Fibroblast of lung (primary cell): ENCODE data around the gene FRMPD3. TPM values are rescaled to one million over a fixed set of nuclear protein-coding genes. Genes with fewer than 3 reads are reported as not detected.

Experiments used
- DNase-seq, 2 donors: peaks; one replicate each; pipeline versions ENCODE4 v3.0.0 to v3.0.0-alpha.2; 2010; ENCODE audit warnings: low read depth in 2 of 2
- H2AFZ ChIP-seq: 2 replicates; pipeline ENCODE4 v1.5.1; 2012; ENCODE audit warnings: low read length, control low read depth, inconsistent platforms
- H3K27ac ChIP-seq: 2 replicates; pipeline ENCODE4 v1.5.1; 2011; ENCODE audit warnings: low read length, control low read depth; ENCODE audit not compliant: insufficient read depth
- H3K27me3 ChIP-seq: 2 replicates; pipeline ENCODE4 v1.5.1; 2011; ENCODE audit warnings: mild to moderate bottlenecking, low read length; ENCODE audit not compliant: control insufficient read depth, insufficient read depth
- H3K36me3 ChIP-seq: 2 replicates; pipeline ENCODE4 v1.5.1; 2011; ENCODE audit warnings: low read length; ENCODE audit not compliant: control insufficient read depth, insufficient read depth
- H3K4me1 ChIP-seq: 2 replicates; pipeline ENCODE4 v1.5.1; 2011; ENCODE audit warnings: low read length; ENCODE audit not compliant: control insufficient read depth, insufficient read depth; ENCODE audit errors: extremely low read depth
- H3K4me2 ChIP-seq: 2 replicates; pipeline ENCODE4 v1.5.1; 2011; ENCODE audit warnings: low read length, control low read depth; ENCODE audit not compliant: insufficient read depth; ENCODE audit errors: extremely low read depth
- H3K4me3 ChIP-seq, 4 experiments: fragments of 200-600 bp in 1 of 4; sonication (generic) in 1 of 4; replicated peaks in 1 of 4; 2 replicates each; pipeline ENCODE4 v1.5.1; 2011 to 2016; ENCODE audit warnings: low read length in 4 of 4, low read depth in 3 of 4, mild to moderate bottlenecking in 3 of 4, control low read depth in 2 of 4, inconsistent platforms in 1 of 4, mixed read lengths in 1 of 4; ENCODE audit not compliant: insufficient read depth in 1 of 4; ENCODE audit errors: control extremely low read depth in 1 of 4
- H3K79me2 ChIP-seq: 2 replicates; pipeline ENCODE4 v1.5.1; 2012; ENCODE audit warnings: mild to moderate bottlenecking, low read length, inconsistent platforms; ENCODE audit not compliant: control insufficient read depth, insufficient read depth
- H3K9ac ChIP-seq: 2 replicates; pipeline ENCODE4 v1.5.1; 2011; ENCODE audit warnings: mild to moderate bottlenecking, low read length, control low read depth; ENCODE audit not compliant: insufficient read depth
- H3K9me3 ChIP-seq: 2 replicates; pipeline ENCODE4 v1.5.1; 2012; ENCODE audit warnings: low read depth, low read length; ENCODE audit not compliant: control insufficient read depth, insufficient read depth
- H4K20me1 ChIP-seq: 2 replicates; pipeline ENCODE4 v1.5.1; 2011; ENCODE audit warnings: low read length; ENCODE audit not compliant: control insufficient read depth, insufficient read depth; ENCODE audit errors: extremely low read depth
- CTCF ChIP-seq, 2 donors: IDR thresholded peaks in 1 of 2; conservative IDR thresholded peaks in 1 of 2; 1 replicate in 1 of 2; 2 replicates in 1 of 2; pipeline ENCODE4 v1.5.1; 2011 to 2012; ENCODE audit warnings: low read length in 2 of 2, control low read depth in 1 of 2, inconsistent platforms in 1 of 2, low read depth in 1 of 2, mild to moderate bottlenecking in 1 of 2
- EZH2 ChIP-seq: IDR thresholded peaks from 2 replicates; pipeline ENCODE4 v1.5.1; 2012; ENCODE audit warnings: low read length, control low read depth, mild to moderate bottlenecking; ENCODE audit errors: missing control alignments
- polyA plus RNA-seq, 2 donors: library from polyadenylated mRNA; depleted of rRNA in 1 of 2; stranded (reverse) in 1 of 2; unstranded in 1 of 2; fragments of >200 nt; gene quantifications; 2 replicates each; pipeline ENCODE4 v1.2.1, GENCODE V29; 2011 to 2012; ENCODE audit warnings: missing spikeins in 1 of 2
- total RNA-seq: library from RNA; depleted of rRNA; stranded (reverse); fragments of >200 nt; gene quantifications from 2 replicates; pipeline ENCODE4 v1.2.1, GENCODE V29; 2014

The FRMPD3 gene
- total and polyA plus RNA-seq, 2 donors (not counting 1 experiment from before 2014, with no cell fraction given), result 0.05 TPM; not detected in 1

DNA sequence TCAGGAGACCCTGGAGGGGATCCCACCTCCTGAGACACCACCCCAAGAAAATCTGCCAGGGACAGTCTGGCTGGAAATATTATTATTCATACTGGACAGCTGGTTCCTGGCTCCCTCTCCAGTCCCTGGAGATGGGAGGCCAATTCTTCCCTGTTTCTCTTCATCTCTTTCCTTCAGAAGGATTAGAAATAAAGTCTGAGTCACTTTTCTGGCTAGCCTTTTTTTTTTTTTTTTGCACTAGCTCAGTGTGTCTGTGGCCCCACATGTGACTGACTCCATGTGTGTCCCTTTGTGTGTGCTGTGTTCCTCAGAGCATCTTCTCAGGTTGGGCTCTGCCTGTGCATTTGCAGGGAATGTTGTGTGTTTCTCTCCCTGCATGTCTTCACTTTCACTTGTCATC lies 1.8 kb upstream of the FRMPD3 start:
- TF ChIP-seq EZH2 (no peak), CTCF (conservative IDR thresholded peaks at IDR 0.05 in 1 of 2, IDR thresholded peaks at IDR 0.05 in 1 of 2; ENCODE audit: low read depth in 1 of 2, low read length in 2 of 2) (no peak)
- peaks cover 10% of the 10 kb centered on the region for H3K27me3 ChIP-seq
- DNase-seq, result no peak

DNA sequence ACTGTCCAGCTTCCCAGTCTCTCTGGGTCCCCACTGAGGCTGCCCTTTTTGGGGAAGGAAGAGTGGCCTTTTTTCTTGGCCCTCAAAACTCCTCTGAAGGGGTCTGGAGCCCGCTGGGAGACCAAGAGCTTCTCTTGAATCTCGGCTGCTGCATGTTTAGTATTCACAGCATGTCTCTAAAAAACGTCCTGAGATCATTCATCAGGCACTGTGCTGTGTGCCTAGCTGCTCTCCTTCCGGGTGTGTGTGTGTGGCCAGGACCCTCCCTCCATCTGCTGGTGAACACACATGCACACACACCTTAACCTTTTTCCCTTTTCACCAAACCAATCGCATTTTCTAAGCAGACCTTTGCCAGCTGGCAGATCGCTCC lies 841 bp upstream of the FRMPD3 start:
- Histone ChIP-seq H3K36me3 (no peaks in the 10 kb centered on the region), H3K9me3 (no peaks in the 10 kb centered on the region), H3K4me1 (no peaks in the 10 kb centered on the region), H3K79me2 (no peaks in the 10 kb centered on the region), H4K20me1 (no peaks in the 10 kb centered on the region), H3K27me3 (peaks cover 10% of the 10 kb centered on the region), H2AFZ (no peak overlapping the region), H3K27ac (no peak overlapping the region), H3K4me3 (no peak overlapping the region), H3K9ac (no peak overlapping the region), H3K4me2 (peak overlapping the region; percentile 51)
- no peak for DNase-seq
- TF ChIP-seq EZH2 (no peak), CTCF (conservative IDR thresholded peaks at IDR 0.05 in 1 of 2, IDR thresholded peaks at IDR 0.05 in 1 of 2; ENCODE audit: low read depth in 1 of 2, low read length in 2 of 2) (no peak)

More for the DNA sequence above, 1.8 kb upstream of the FRMPD3 start:
- H4K20me1 ChIP-seq, result no peaks in the 10 kb centered on the region
- H3K79me2 ChIP-seq, result no peaks in the 10 kb centered on the region
- H3K4me2 ChIP-seq, result no peak overlapping the region
- H2AFZ ChIP-seq, result no peak overlapping the region
- no peak overlapping the region for H3K27ac ChIP-seq
- no peaks in the 10 kb centered on the region for H3K36me3 ChIP-seq
- no peak overlapping the region for H3K9ac ChIP-seq
- H3K4me3 ChIP-seq, result no peak overlapping the region
- H3K9me3 ChIP-seq, result no peaks in the 10 kb centered on the region
- no peaks in the 10 kb centered on the region for H3K4me1 ChIP-seq

DNA sequence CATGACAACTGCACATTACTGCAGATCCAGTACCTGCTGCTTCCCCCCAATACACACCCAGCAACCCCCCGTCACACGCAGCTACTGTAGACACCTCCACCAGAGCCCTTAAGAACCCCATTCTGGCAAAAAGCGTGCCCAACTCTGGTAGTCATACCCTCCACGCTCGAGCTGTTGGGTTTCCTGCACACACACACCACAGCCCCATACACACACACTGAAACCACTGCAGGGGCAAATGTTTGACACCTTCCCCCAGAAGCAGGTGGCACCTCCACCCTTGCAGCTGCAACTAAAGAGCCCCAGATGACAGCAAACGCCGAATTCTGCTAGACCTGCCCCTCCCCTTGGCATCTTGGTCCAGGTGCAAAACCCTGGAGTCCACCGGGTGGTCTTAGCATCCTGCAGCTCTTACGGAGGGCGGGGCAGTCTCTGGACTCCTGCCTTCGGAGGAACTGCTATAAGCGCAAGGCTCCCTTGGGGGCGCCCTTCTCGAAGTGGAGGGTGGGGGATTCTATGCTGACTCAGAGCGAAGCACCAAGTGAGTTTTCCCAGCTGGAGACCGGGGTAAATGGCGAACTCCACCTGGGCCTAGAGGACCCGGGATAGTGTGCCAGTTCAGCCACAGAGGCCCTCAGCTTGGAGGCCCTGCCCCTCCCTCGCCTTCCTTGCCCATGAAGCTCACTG lies 1.5 kb downstream of the FRMPD3 start:
- no peak for TF ChIP-seq CTCF (conservative IDR thresholded peaks at IDR 0.05 in 1 of 2, IDR thresholded peaks at IDR 0.05 in 1 of 2; ENCODE audit: low read depth in 1 of 2, low read length in 2 of 2)
- no peak for TF ChIP-seq EZH2
- H3K4me1 ChIP-seq, result no peaks in the 10 kb centered on the region
- no peak overlapping the region for H3K27ac ChIP-seq
- no peaks in the 10 kb centered on the region for H3K9me3 ChIP-seq
- no peak overlapping the region for H3K9ac ChIP-seq
- H3K27me3 ChIP-seq, result peaks cover 10% of the 10 kb centered on the region
- no peak overlapping the region for H3K4me2 ChIP-seq
- no peak overlapping the region for H2AFZ ChIP-seq
- H4K20me1 ChIP-seq, result no peaks in the 10 kb centered on the region
- no peak for DNase-seq
- no peak overlapping the region for H3K4me3 ChIP-seq
- H3K79me2 ChIP-seq, result no peaks in the 10 kb centered on the region
- no peaks in the 10 kb centered on the region for H3K36me3 ChIP-seq
